HS-5 (cell line): ENCODE results near the gene SLC9A9.
"Not testable (repeated sequence)": the region's sequence is repeated elsewhere in the genome, so short reads cannot be mapped to it uniquely, and the experiment has no call there.

ENCODE experiments used
- DNase-seq: peaks from one replicate; pipeline ENCODE4 v3.0.0-alpha.2; 2012; ENCODE audit warnings: low read depth

SLC9A9 gene

DNA sequence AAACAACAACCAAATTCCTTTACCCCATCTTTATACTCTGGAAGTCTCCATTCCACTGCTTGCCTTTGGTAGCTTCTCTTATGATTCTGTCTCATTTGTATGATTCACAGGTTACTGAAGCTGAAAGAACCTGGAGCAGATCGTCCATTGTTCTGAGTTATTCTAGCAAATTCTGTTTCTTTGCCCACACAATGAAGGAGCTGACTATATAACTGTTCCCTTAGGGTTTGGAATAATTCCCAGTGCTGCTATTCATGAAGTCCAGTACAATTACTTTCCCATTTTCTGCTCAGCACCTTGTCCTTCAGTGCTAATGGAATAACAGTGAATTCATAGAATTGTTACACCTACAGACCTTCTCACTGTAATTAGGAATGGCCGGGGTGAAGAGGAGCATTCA lies 560.9 kb downstream of the SLC9A9 start:
- DNase-seq = no peak

DNA sequence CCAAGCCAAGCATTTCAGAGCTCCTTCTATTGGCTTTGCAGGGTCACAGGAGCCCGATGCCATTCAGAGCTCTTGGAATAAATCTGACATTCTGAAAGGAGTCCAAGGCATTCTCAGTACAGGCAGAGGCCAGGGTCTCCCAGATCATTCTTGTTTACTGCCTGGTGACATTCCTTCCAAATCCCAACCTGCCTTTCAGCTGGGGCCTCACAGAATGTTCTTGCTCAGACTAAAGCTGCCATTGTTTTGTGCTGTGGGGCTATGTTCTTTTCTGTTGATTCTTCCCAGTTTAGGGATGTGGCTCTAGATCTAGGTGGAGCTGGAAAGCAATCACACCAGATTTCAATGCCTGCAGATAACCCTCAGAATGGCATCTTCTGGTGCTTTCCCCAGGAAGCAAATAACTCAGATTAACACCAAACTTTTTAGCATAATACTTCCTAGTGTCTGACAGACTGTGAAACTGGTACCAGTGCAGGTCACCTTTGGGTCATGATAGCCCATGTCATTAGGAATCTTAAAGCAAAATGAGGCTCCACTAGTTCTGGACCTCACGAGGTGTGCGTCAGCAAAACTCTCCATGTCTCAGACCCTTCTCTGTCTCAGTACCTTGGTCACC lies 561.8 kb downstream of the SLC9A9 start:
- no peak for DNase-seq

DNA sequence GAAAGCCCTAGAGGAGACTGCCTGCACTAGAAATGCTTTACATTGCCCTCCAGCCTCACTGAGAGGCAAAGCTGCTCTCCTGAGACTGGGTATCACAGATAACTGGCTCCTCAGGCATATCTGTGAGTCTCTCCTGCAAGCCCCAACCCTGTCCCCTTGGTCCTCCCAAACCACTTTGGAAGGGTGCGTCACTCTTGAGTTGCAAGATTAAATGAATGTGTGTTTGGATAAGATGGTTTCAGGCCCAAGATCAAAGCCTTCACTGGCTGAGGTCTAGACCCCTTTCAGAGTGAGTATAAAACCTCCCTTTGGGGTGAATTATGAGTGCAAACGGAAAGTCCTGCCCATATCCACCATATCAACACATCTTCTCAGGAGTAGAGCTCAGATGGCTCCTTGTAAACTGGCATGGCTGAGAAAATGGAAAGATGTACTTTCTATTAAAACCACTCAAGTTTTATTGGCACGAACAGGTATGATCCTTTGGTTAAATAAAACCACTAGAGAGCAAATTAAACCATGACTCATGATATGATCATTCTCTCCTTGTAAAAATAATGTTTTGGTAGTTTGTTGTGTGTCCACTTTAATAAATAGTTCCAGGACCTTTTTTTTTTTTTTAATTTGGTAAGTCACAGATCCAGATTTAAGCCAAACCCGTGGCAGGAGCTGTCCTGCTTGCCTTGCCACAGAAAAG lies 564.7 kb downstream of the SLC9A9 start:
- DNase-seq = no peak

DNA sequence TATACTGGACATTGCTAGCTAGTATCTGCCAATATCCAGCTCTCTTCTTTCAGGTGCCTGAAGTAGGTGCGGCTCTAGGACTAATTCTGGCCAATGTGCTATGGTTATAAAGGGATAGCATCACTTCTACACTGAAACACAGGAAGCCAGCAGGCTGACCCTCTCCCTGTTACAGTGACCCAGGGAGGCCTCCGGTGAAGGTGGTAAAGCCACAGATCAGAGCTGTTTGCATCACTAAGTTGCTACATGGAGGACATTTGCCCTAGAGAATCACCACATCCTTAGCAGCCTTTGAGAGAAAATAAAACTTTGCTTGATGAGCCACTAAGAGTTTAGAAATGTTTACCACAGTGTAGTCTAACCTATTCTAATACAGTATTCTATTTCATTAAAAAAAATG lies 567.3 kb downstream of the SLC9A9 start:
- DNase-seq = no peak

DNA sequence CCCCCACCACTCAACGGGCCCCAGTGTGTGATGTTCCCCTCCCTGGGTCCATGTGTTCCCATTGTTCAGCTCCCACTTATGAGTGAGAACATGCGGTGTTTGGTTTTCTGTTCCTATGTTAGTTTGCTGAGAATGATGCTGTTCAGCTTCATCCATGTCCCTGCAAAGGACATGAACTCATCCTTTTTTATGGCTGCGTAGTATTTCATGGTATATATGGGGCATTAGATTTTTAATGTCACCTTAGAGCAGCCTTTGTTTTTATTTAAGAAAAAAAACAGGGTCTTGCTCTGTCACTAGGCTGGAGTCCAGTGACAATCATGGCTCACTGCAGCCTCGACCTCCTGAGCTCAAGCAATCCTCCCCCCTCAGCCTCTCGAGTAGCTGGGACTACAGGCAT lies 568.7 kb downstream of the SLC9A9 start:
- not testable (repeated sequence) for DNase-seq

DNA sequence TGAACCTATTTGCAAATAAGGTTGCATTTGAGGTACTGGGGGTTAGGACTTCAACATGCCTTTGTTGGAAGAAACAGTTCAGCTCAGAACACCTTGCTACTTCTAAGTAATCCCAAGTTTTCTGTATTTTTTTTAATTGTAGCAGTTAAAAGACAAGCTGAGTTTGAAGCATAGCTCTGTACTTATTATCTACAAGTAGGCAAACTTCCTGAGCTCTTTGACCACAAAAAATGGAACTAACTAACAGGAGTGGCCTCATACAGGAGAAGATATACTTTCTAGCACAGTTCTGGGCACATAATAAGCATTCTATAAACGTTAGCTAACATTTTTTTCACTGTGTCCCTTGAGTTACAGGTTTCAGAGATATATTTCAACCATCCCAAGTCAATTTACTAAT lies 569.5 kb downstream of the SLC9A9 start:
- DNase-seq = no peak

DNA sequence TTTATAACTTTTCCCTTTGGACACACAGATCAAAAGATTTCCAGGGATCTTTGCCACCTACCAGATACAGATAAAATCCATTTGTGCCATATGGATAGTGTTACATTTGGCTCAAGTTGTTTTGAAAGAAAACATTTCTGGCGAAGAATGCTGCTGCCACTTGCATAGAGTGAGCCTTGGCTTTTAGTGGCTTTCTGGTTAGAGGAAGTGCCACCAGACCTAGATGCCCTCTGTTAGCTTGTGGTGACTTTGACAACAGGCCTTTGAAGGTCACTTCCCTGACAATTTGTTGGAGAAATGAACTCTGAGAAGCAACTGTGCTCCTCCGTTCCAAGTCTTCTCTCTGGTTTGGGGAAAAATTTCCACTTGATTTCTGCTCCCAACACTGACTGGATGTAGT lies 570.7 kb downstream of the SLC9A9 start:
- no peak for DNase-seq

DNA sequence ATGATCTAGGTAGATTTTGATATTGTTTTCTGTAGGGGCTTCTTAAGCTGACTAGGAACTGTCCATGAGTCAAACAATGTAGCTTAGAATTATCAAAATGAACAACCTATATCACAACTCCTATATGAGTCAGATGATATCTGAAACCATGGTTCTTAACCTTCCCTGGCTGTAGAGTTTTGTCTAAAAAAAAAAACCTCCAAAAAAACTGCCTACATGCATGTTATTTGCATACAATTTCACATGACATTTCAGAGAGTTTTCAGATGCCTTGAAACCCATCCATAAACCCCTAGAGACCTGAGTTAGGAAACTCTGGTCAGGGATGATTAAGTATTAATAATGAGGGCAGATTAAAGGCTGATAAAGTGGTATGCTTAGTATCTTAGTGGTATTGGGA lies 571.7 kb downstream of the SLC9A9 start:
- DNase-seq = no peak

DNA sequence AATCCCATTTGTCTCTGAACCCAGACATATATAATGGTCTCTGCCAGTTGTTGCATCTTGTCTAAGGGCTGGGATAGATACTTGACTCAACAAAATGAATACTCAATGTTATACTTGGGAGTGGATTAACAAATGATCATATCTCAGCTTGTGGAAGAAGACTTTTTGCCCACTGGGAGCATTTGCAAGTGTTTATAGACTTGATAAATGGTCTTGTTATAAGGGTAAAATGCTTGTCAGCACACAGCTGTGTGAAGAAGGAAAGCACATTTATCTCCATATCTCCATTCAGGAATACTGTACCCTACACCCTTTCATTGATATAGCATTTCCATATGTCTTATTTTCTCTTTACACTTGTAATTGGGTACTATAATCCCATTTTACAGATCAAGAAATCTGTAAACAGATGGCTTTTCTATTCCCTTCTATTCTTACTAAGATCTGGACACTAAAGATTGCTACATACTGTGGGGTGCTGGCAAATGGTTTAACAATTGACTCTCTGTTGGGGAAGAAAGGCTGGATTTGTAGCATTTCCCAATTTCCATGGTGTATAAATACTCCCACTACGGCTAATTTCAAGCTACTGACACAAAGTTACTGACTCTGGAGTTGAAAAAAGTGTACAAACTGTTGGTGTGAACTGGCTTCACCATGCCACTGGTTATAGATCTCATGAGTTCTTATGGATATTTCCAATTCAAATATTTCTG lies 574.1 kb downstream of the SLC9A9 start:
- no peak for DNase-seq

DNA sequence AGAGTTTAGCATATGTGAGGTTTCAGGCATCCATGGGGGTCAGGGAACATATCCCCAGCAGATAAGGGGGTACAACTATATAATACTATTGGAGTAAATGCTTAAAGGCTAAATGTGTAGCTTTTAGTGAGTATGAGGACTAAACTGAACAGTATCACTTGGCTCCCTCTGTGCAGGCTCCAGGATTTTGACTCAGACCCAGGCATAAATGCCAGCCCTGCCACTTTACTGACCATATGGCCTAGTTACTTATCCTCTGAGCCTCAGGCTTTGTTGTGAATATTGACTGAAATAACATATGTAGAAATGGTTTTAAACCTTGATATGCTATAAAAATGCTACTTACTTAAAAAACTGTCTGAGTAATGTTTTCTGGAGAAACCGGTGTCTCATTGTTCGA lies 577.1 kb downstream of the SLC9A9 start:
- DNase-seq = no peak

DNA sequence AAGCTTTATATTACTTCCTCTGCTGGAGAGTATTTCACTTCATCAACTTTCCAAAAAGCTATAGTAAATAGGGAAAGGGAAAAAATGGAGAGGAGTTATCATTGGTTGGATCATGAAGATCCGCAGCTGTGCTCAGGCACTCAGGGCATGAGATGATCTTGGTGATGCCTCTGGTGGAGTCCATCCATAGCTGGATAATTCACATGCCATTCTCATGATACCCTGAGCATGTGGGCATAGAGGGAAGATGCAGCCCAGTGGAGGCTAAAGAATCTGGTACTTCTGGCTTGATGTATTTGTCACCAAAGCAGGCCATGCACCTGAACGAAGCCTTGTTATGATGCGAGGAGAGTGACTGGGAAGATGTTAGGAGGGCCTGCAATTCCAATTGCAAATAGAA lies 578.5 kb downstream of the SLC9A9 start:
- no peak for DNase-seq

DNA sequence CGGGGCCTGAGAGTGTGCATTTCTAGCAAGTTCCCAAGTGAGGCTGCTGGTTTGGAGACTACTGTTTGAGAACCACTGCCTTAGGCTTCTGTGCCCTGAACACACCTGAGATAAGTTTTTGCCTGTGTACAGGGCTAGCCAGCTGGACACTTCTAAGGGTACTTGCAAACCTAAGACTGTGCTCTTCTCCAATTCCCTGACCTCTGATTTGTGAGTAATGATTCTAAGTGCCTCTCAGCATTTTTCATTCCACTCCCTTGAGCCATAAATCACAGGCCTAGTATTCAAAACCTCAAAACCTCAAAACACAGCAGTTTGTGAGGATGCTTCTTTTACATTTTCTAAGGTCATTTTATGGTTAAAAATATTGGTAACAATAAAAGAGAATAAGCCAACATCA lies 580.3 kb downstream of the SLC9A9 start:
- DNase-seq = peak; percentile 6

DNA sequence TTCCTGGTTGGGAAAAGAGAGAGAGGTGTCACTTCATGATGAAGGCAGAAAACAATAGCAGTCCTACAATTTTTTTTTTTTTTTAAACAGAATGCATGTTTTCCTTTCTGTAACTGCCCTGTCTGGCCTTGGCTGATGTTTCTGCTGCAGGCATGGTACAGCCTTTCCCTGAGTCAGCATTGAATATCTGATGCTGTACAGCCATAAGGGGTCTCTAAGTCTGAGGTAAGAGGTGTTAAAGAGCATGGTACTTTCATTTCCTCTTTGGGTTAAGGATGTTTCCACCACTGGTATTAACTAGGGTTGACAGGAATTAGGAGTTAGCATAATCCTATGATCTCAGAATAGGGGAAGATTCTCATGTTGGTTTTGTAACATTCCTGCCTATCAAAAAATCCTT lies 581.3 kb downstream of the SLC9A9 start:
- DNase-seq = no peak

DNA sequence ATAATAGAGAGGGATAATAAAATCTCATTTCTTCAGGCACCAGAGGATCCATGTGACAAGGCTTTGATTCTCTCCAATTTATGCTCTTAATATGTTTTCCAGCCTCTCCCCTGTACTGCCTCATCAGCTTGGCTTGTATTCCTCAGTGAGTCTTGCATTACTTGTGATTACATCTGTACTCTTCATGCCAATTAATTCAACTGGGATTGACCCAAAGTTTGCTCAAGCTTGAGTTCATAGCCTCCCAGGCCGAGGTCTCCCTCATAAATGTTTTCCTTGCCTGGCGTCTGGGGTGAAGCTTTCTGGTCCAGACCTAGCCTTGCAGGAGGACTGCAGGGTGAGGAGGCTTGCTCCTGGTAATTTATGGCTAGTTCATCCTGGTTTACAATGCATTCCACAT lies 581.8 kb downstream of the SLC9A9 start:
- no peak for DNase-seq

DNA sequence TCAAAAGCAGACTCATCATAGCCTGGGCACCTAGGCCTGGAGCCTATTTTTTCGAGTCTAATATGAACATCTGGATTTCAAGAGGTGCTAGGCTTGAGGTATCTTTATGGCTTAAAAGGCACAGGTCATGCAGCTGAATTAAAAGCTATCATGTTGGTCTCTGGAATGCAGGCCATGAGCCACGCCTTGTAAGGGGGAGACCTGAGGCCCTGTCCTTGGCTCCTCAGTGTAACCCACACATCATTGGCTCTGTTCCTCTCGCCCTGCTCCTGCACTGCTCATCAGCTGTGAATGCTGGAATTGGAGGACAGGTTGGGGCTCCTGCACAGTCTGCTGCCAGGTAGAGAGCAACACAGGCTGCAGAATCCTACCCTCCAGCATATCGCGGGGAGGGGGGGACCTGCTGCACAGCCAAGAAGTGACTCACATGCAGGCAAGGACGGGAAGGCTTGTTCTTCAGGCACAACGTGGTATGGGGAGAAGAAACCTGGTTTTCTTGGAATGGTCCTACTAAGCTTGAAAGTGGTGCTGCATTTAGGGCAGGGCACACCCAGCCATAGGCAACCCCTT lies 582.7 kb downstream of the SLC9A9 start:
- DNase-seq = no peak

DNA sequence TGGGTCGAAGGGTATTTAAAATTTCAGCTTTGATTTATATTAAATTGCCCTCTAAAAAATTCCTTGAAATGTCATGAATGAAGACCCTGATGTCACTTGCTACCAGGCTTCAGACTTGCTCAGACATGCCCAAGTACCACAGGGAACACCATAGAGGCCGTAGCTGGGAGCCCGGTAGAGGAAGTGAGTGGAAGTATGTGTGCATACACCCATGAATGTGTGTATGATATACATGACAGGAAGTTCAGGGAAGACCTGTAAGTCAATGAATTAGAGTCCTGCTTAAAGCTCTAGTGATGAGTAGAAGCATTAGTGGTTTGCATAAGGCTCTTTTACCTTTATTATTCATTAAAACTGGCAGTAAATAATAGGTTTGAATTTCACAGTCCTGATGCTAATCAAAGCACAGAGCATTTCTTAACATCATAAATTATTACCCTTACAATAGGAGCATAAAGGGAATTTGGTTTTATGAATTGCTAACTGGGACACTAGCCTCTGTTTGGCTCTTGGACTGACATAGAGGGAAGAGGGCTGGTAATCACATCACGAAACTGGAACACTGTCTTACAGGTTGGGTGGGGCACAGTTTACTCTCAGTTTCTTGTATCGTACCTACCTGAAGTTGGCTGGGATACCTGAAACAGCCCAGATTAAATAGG lies 584.3 kb downstream of the SLC9A9 start:
- DNase-seq = no peak

DNA sequence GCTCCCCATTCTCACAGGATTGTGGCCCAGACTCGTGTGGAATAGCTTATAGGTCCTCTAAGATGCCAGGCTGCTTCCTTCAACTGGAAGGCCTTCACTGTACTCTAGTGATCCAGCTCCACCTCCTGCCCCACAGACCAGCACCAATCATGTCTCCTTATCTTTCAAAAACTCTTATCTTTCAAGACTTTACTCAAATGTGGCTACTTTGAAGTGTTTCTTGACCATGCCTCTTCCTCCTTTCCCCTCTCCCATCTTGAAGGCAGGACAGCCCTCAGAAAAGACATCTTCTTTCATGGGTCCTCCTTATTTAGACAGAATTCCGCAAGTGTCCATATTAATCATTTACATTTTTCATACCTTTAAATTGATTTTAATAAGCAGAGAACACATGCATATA lies 586.4 kb downstream of the SLC9A9 start:
- DNase-seq = no peak

DNA sequence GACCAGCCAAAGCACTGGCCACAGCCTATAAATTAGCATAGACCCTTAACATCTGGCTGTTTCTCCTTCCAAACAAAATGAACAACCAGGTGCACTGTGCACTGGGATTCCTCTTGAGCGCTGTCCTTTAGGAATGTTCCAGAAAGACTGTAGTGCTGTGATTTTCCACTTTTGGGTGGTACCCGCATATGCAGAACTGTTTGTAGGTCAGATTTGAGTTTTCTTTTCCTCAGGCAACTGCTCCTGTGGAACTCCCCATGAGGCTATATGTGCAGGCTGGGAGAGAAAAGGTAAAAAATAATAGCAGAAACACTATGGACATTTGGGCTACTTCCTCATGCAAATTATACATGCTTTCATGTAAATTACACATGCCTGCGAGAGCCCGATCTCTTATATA lies 589.6 kb downstream of the SLC9A9 start:
- no peak for DNase-seq

DNA sequence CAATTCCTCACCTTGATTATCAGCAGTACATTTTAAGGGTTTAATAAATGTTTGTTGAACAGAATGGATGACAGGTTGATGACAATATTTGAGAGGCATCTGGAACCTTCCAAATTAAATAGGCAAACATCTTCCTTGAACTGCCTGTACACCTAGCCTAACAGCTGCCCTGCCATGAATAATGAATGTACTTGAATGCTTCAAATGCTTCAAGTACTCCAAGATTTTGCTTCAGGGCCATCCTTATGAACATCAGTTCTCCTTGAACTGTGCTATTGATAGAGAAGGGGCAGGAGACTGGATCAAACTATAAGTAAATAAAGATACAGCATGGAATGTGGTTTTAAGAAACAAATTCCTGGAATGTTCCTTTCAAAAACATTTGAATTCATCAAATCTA lies 591.9 kb downstream of the SLC9A9 start:
- no peak for DNase-seq

DNA sequence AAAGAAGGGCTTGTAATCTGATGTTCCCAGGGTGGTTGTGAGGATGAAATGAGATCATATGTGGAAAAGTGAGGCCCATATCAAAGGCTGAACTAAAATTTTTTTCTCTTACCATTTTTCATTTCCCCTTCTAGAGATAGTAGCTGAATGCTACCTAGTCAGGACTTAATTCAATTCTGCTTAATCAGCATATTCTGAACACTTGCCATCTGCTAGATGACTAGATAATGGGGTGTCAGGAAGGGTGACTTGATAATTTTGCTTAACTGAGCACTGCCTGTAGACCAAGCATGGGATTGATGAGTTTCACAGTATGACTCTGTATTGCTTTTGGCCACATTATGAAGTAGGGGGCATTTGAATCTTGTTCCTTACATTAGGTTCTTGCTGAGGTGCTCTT lies 592.5 kb downstream of the SLC9A9 start:
- no peak for DNase-seq

DNA sequence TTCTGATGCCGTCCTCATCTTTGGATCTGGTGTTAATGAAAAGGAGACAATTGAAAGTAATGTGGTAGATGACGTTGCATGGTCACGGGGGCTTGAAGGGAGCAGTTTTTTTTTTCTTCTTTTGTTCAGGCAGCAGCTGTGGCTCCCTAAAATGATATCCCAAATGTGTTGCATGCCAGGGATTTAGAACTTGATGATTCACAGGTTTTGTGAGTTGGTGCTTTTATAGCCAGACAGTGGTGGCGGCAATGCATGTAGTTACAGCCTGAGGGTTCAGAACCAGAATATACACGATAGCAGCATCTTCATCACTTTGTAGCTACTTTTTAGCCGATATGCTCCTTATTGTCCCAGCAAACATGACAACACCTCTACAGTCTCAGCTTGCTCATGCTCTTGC lies 595.3 kb downstream of the SLC9A9 start:
- no peak for DNase-seq

DNA sequence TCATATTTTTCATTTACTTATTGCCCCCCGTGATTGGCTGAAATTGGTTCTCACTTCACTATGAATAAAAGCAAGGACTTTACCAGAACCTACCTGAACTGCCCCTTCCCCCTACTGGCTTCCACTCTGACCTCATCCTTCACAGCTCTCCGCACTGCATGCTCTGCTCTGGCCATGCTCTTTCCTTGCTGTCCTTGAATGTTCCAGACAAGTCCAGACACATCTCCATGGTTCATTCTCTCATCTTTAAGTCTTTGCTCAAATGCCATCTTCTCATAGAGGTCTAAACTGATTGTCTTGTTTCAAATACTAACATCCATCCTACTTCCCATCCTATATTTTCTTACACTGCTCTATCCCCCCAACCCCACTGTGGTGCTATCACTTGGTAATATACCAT lies 599.3 kb downstream of the SLC9A9 start:
- no peak for DNase-seq

DNA sequence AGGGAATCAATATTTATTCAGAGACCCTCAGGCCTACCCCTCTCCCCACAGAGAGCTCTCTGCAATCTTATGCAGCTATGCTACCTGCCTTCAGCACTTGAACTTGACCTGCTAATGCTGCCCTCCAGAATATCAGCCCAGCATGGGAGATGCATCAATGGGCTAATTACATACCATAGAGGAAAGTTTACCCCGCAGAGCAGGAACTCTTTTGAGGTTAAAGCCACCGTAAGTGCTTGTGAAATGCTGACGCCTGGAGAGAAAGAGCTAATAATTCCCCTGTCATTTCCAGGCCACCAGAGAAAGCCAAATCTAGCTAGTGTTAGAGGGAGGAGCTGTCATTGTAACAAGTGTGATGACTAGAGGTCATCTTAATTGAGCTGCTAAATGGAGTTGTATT lies 601.2 kb downstream of the SLC9A9 start:
- DNase-seq = no peak
